Measurements from ENCODE around the gene SMIM28. TPM values are rescaled to one million over a fixed set of nuclear protein-coding genes. Genes with fewer than 3 reads are reported as not detected.

The SMIM28 gene
- total RNA-seq, 1 experiment from 2014 or later: not detected

GRCh38 chr6:138429761-138430160, 52.1 kb downstream of the SMIM28 start:
- no peak for DNase-seq (ENCODE audit: low read depth)

- DNase-seq (ENCODE audit: low read depth): no peak
These were observed 52.8 kb downstream of the SMIM28 start for GRCh38 chr6:138430361-138431145.

GRCh38 chr6:138431256-138432062, 53.8 kb downstream of the SMIM28 start:
- DNase-seq (ENCODE audit: low read depth): no peak

- no peak for DNase-seq (ENCODE audit: low read depth)
These were observed 54.3 kb downstream of the SMIM28 start for GRCh38 chr6:138432063-138432356.

Other genes with a start within 250 kb of the SMIM28 start
- 2.2 and 2.9 TPM in 2 replicates for gene ARFGEF3, start 216.0 kb upstream of the SMIM28 start, total RNA-seq (2014; rRNA removed; shearing (Covaris generic))
- not detected in 2 replicates for gene PBOV1, start 159.4 kb upstream of the SMIM28 start, total RNA-seq (2014; rRNA removed; shearing (Covaris generic))
- gene HEBP2, start 26.3 kb downstream of the SMIM28 start, total RNA-seq (2014; rRNA removed; shearing (Covaris generic)): 33.3 and 44.0 TPM in 2 replicates
- 6.2 and 10.1 TPM in 2 replicates for gene NHSL1, start 121.6 kb downstream of the SMIM28 start, total RNA-seq (2014; rRNA removed; shearing (Covaris generic))